Hepatocyte (in vitro differentiated cells): Measurements from ENCODE around the gene PDIA5.

Source experiments
- EZH2 ChIP-seq: fragments of 200-600 bp; sonication (generic); IDR thresholded peaks from 2 replicates; pipeline ENCODE4 v1.6.1; 2016; ENCODE audit warnings: antibody characterized with exemption, mild to moderate bottlenecking, borderline replicate concordance
- TF ChIP-seq, protein P1 (sequence below): fragments of 200-600 bp; sonication (generic); IDR thresholded peaks from 2 replicates; pipeline ENCODE4 v1.5.1; 2016; ENCODE audit warnings: antibody characterized with exemption, mild to moderate bottlenecking; ENCODE audit not compliant: poor library complexity

DNA sequence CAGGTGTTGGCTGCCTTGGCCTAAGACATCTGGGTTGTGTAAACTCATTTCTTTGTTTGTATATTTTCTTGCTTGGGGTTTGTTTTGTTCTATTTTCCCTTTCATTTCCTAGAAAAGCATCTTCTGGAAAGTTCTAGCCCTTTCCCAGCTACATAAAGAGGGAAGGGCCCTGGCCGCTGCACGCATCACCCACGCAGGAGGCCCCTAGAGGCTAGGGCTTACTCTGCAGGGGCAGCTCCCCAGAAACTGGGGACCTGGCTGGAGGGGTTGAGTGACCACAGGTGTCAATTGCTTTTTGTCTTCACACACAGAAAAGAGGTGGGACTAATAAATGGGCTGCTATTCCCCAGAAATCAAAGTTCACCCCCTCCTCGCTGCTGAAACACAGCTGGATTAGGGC is 52.6 kb downstream of the PDIA5 start:
- TF ChIP-seq, protein P1, sequence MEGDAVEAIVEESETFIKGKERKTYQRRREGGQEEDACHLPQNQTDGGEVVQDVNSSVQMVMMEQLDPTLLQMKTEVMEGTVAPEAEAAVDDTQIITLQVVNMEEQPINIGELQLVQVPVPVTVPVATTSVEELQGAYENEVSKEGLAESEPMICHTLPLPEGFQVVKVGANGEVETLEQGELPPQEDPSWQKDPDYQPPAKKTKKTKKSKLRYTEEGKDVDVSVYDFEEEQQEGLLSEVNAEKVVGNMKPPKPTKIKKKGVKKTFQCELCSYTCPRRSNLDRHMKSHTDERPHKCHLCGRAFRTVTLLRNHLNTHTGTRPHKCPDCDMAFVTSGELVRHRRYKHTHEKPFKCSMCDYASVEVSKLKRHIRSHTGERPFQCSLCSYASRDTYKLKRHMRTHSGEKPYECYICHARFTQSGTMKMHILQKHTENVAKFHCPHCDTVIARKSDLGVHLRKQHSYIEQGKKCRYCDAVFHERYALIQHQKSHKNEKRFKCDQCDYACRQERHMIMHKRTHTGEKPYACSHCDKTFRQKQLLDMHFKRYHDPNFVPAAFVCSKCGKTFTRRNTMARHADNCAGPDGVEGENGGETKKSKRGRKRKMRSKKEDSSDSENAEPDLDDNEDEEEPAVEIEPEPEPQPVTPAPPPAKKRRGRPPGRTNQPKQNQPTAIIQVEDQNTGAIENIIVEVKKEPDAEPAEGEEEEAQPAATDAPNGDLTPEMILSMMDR = no peak
- no peak for TF ChIP-seq EZH2
